Stimulated activated CD8-positive, alpha-beta memory T cell treated with anti-CD3 and anti-CD28 coated beads, Interleukin-7, amount 100 ng/mL, for 1 hour (primary cell): Measurements from ENCODE around the gene CRYAA.

Source experiments
- DNase-seq, 2 donors: peaks; one replicate each; pipeline ENCODE4 v3.0.0-alpha.2; 2020; ENCODE audit warnings: low read depth in 2 of 2

CRYAA gene

DNA sequence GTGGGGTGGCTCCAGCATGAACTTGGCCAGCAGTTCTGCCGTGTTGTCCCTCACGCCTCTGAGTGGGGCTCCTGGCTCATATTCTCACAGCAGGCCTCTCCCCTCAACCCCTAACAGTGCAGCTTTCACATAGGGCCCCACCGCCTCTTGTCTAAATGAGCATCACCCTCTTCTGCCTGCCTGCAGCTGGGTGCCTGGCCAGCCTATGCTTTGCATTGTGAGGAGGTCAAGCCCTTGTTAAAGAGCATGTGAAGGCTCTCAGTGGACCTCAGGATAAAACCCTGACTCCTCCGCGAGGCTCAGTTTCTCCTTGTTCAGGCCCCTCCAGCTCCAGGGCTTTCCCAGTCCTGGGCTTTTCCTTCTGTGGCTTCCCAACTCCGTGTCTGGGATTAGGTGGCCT, 34.8 kb downstream of the CRYAA start:
- no peak for DNase-seq

DNA sequence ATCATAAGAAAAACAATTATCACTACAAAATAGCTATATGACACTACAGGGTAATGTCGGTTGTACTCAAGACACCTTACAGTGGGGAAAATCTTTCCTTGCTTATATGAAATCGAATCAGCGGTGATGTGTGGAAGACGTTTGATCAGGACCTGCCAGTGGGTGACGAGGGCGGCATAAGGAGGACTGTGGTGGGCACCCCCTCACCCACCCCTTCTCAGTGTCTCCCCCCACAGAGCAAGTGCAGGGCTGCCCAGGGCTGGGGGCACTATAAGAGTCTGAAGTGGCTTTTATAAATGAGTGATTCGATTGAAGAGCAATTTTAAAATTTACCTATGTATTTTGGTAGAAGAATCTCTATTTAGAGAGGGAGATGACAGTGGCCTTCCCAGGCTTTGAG, 35.8 kb downstream of the CRYAA start:
- no peak for DNase-seq

DNA sequence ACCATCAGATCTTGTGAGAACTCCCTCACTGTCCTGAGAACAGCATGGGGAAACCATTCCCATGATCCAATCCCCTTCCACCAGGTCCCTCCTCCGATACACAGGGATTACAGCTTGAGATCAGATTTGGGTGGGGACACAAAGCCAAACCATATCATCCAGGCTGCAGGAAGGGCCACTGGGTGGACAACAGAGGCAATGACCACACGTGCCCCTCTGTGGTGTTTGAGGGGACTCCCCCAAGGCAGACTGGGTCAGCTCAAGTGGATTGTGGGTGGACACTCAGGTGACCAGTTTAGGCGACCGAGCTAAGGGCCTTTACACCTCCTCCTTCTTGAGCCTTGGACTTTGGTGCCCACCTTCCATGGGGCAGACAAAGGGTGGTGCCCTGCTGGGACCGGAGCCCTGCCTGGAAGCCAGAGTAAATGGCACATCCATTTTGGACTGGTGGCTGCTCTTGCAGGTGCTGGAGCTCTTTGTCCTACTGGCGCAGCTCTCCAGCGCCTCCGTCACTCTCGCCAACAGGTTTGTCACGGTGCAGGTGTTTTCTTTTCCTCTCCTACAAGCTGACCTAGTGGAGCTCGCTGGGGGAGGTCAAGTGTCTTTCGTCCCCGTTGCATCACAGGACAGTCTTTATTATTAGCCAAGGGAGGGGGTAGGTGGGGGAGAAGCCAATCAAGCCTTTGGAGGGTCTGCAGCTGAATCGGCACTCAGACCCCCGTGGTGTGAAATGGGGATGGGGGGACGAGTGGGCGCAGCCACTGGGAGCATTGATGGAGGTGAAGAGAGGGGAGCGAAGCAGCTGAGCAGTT, 37.6 kb downstream of the CRYAA start:
- no peak for DNase-seq

- no peak for DNase-seq
Observed at GRCh38 chr21:43207043-43207315, 38.2 kb downstream of the CRYAA start.

- no peak for DNase-seq
Observed at GRCh38 chr21:43207868-43208267, 39.1 kb downstream of the CRYAA start.

DNA sequence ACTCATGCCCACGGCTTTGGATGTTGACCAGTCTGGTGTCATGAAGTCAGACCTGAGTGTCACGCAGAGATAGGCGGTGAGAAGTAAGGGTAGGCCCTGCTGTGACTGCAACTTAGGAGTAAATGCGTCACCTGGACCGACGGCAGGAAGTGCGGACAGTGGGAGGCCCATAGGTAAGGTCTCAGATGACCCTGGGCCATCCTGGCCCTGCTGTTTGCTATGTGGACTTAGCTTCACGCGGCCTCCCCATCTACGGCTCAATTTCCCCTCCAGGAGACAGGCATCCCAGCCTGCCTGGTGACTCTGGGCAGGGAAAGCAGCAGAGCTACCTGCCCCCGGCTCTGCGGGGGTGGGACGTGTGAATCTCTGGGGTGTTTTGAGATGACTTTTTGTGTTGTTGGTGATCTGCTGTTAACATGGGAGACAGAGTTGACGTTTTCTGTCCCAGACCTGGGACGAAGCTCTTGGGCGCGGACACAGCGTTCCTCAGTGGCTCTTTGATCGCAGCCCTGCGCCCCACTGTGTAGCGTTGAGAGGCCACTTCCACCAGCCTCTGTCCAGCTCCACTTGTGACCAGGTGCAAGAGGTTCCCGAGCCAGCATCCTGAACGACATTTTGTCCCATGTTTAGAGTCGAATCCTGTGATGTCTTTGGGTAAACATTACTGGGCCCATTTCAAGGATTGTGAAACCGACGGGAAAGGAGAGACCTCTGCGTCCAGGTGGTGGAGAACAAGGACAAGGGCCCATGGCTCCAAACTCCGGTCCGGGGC, 39.9 kb downstream of the CRYAA start:
- DNase-seq = no peak

GRCh38 chr21:43209575-43210453, 41.0 kb downstream of the CRYAA start:
- no peak for DNase-seq

DNA sequence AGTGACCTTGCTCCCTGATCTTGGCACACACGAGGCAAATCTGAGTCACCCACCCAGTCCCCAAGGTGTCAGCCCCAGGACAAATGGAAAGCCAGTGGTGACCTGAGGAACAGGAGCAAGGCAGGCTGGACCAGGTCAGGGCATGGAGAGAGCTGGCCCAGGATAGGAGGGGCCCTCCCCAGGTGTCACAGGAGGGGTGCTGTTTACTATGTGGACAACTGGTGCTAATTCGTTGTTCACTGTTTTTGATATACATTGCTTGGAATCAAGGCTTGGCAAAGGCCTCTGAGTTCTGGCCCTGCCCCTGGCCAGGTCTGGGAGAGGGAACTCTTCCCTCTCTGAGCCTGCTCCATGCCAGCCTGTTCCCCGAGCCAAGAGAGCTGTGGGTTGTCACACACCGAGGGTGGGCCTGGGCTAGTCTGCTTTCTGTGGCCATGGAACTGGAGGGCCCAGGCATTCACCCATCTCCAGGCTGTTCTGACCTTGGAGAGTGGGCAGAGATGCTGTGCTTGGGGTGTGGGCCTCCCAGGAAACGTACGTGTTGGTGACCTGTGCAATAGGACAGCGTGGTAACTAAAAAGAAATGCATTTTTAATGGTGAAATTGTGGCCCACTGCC, 41.8 kb downstream of the CRYAA start:
- no peak for DNase-seq

- DNase-seq = no peak
Observed at GRCh38 chr21:43211072-43211759, 42.4 kb downstream of the CRYAA start.

DNA sequence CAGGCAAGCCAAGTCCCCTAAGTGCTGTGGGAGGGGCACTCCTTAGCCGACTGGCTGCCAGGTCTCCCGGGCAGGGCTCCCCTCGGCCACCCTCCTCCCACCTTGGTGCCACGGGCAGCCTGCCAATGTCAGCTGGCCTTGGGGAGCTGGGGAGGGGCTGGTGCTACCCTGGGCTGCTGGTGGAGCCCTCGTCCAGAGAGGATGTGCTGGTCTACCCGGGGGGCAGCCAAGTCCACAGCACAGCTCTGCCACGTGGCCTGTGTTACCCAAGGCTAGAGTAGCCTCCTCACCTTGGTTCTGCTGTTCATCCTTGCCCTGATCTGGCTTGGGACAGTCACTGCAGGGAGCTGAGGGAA, 42.9 kb downstream of the CRYAA start:
- no peak for DNase-seq
